NCI-H128 (cell line): ENCODE measurements around the gene KLF4.

ENCODE experiments used
- DNase-seq: peaks from one replicate; lab custom pipeline; 2025; ENCODE audit not compliant: unreplicated experiment; lab: John Stamatoyannopoulos, UW

Gene KLF4

DNA sequence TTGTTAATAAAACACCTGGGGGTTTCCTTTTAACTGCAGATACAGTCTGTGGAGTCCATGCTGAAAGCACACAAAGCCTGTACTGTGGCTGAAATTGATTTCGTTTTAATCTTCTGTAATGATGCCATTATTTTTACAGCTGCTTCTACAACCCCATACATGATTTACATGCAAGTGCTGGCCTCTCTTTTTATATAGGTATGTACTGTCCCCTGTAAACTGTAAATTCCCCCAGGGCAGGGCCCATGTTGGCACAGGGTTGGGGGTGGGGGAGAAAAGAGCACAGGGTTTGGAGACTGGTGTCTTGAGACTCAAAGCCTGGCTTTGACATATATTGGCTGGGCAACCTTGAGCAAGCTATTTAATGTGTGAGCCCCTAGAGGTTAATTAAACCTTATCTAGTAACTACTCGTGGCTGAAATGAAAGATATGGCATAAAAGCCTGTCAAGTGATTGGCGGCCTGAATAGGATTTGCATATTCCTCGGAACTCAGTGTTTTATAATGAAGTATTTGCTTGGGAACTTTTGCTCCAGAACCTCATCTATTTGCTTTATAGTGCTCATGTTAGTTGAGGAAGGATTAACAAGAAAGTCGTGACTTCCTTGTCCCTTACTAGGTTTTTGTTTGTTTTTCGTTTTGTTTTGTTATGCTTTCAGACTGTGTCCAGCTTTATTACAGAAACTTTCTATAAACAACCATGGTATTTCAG is 34.0 kb downstream of the KLF4 start:
- DNase-seq, result no peak

DNA sequence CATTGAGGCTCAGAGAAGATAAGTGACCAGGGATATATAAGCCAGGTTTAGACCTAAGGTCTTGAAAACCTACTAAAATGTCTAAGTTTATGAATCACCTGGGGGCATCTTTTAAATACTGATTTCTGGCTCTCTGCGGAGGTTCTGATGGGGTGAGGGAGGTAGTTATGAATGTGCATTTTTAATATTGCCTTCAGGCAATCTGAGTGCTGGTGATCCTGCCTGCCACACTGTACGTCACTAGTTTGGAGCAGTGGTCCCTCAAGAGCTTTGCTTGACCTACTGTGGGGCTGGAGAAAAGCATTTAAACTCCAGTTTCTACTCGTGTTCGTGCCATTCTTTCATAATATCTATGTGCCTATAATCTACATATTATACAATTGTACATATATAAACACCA is 36.1 kb downstream of the KLF4 start:
- DNase-seq, result no peak

DNA sequence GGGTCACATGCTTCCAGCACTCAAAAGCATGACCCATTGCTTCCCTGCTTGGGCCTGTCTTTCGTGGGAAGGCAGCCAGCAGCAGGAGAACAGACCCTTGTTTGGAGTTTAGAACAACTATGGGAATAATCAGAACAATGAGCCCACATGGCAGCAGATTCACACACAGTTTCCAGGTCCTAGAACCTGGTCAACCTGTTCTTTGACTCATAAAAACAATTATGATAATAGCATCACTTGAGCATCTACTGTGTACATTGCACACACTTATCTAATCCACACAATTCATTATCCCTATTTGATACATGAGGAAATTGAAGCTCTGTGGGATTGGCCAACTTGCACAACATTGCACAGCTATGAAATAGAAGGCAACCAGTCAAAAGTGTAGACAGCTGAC is 41.7 kb downstream of the KLF4 start:
- DNase-seq, result no peak

DNA sequence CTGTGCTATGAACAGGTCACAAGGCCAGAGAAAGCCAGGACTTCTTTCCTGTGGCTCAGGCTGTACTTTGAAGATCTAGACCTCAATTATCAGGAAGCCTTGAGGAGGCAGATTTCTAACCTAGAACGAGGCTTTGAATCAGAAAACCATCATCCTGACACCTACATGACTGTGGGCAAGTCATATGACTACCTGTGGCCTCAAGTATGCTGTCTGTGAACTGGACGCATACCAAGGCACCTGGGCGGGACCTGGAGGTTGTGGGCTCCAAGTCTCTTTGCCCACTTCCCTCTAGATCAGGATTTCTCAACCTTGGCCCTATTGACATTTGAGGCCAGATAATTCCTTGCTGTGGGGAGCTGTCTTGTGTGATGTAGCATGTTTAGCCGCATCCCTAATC is 42.5 kb downstream of the KLF4 start:
- no peak for DNase-seq

DNA sequence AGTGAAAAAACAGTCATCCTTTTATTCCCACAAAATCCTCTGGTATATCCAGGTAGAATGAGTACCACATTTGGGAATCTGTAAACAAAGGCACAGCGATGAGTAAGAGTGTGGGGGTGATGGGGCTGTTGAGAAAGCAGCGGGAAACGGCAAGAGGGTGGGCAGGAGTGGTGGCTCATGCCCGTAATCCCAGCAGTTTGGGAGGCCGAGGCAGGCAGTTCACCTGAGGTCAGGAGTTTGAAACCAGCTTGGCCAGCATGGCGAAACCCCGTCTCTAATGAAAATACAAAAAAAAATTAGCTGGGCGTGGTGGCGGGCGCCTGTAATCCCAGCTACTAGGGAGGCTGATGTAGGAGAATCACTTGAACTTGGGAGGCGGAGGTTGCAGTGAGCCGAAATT is 43.1 kb downstream of the KLF4 start:
- no peak for DNase-seq

DNA sequence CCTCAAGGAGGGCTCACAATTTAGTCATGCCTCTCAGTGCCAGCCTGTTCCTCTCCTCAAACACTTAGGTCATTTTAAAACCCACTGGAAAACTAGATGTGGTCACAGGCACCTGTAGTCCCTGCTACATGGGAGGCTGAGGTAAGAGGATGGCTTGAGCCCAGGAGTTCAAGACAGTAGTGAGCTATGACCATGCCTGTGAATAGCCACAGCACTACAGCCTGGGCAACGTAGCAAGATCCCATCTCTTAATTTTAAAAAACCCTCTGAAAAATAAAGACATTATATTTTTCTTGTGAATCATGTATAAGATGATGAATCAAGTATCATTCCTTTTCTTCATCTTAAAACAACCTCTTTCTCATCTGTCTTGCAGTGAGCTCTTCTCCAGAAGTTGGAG is 45.8 kb downstream of the KLF4 start:
- DNase-seq, result no peak

DNA sequence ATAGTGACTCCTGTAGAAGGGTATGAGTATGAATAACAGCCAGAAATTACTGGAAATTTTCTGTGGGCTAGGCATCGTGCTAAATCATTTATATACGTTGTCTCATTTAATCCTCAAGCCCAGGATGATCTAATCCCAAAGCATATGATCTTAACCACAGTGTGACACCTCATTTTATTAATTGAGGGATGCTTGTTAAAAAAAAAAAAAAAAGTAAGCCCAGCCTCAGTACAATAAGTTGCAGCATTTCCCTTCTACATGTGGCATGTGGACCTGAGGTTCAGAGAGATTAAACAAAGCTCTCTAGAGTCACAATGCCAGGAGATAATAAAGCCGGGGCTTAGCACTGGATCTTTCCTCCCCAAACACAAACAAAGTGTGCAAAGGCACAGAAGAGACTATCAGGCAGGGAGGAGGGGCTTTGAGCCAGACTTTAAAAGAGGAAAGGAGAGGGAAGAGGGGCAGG is 49.5 kb downstream of the KLF4 start:
- DNase-seq, result no peak

DNA sequence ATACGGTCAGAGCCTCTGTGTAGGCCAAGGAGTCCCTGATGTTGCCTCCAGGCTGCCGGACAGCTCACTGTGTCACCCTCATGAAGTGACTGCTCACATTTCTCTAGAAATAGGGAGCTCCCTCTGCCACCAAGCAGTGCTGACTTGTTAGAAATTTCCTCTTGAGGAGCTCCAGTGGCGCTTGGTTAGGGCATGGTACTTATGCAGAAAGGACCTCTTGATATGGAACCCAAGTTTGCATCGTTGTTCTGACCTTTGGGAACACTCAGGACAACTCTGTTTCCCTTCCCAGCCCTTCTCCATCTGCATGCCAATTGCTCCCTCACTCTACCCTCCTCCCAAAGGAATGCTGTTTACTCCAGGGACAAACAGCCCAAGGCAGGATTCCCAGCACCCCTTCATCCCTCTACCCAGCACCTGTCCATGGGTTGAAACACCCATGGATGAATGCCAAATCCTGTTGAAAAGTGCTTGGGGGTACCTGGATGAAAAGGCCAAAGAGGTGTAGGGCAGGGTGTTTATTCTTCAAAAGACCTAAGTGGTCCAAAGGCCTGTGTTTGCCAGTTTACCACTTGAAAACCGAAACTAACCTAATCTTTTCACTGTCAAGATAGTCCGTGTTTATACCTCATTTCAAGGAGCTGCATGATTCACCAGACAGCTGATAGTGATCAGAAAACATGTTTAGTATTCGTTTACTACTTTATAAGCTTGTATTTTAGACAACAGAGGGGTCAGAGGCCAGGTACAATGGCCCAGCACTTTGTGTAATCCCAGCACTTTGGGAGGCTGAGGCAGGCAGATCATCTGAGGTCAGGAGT is 51.1 kb downstream of the KLF4 start:
- no peak for DNase-seq

DNA sequence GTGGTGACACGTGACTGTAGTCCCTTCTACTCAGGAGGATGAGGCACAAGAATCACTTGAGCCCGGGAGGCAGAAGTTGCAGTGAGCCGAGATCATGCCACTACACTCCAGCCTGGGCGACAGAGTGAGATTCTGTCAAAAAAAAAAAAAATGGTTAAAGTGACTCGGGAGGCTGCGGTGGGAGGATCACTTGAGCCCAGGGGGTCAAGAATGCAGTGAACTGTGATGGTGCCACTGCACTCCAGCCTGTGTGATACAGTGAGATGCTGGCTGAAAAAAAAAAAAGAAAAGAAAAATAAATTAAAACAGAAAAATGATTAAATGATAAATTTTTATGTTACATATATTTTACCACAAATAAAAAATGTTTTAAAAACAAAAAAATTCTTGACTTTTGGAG is 51.9 kb downstream of the KLF4 start:
- no peak for DNase-seq

DNA sequence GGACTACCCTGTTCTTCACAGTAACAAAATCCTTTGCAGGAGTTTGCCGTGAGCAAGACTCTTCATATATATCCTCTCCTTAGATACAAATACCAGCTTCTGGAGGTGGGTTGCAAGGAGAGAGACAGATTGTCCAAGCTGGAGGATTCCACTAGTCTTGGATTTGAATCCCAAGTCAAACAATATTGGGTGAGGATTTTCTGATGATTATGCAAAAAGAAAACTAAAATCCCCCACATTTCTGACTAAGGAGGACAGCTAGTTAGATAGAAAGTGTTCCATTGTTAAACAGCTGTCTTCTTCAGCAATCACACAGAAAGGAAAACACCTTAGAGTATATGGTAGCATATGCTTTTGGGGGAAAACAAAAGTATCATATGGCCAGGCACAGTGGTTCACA is 54.2 kb downstream of the KLF4 start:
- no peak for DNase-seq
